Measurements from ENCODE around the gene TRPM3.

GRCh38 chr9:70878576-70878975, 242.8 kb downstream of the TRPM3 start:
- no peak for TF ChIP-seq CTCF (IDR thresholded peaks at IDR 0.05; ENCODE audit: low read depth, low read length)
- TF ChIP-seq EZH2phosphoT487 (IDR thresholded peaks at IDR 0.05; ENCODE audit: low read depth), result no peak

Measured in OCI-LY3 (cell line).